GM12891 (cell line): ENCODE results near the gene NBL1.

Experiments used
- POLR2A ChIP-seq: IDR thresholded peaks from 2 replicates; pipeline ENCODE4 v1.6.1; 2011; ENCODE audit warnings: low read depth, low read length, control low read depth
- POLR2AphosphoS5 ChIP-seq: IDR thresholded peaks from 2 replicates; pipeline ENCODE4 v1.6.1; 2011; ENCODE audit warnings: low read depth, low read length, control low read depth
- POU2F2 ChIP-seq: IDR thresholded peaks from 2 replicates; pipeline ENCODE4 v1.6.1; 2011; ENCODE audit warnings: low read depth, mild to moderate bottlenecking, control low read depth, low read length, moderate library complexity
- TAF1 ChIP-seq: IDR thresholded peaks from 2 replicates; pipeline ENCODE4 v1.6.1; 2011; ENCODE audit warnings: low read depth, low read length, control low read depth

DNA sequence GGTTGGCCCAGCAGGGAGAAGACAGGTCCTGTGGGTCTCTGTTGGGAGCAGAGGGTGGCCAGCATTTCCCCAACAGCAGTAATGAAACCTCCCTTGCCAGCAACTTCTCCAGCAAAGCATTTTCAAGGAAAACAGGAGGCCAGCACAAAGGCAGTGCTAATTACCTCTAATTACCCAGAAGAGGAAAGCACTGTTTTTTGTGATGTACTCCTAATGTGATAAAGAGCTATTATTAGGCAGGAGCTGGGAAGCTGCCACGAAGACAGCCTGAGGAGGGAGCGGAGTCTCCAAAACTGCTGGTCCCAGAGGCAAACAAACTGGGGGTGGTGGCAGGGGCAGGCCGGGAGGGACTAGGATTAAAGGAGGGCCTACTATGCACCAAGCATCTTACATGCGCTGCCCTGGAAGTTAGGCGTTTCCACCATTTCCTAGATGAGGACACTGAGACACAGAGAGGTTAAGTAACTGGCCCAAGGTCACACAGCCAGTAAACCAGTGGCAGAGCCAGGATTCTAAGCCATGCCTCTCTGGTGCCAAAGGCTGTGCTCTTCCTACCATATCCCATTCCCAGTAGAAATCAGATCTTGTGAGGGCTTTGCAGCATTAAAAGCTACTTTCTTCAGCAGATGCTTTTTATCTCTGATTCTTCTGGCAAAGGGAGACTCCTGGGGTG, 45.1 kb downstream of the NBL1 start:
- TF ChIP-seq POLR2AphosphoS5 = no peak
- TF ChIP-seq POLR2A = no peak
- no peak for TF ChIP-seq POU2F2
- TF ChIP-seq TAF1 = no peak
